NCI-H524 treated with DMSO at 0.1 percent for 48 hours (cell line): ENCODE measurements around the gene ARFRP1.

Source experiments
- DNase-seq: peaks from one replicate; lab custom pipeline; 2025; lab: John Stamatoyannopoulos, UW

ARFRP1 gene

DNA sequence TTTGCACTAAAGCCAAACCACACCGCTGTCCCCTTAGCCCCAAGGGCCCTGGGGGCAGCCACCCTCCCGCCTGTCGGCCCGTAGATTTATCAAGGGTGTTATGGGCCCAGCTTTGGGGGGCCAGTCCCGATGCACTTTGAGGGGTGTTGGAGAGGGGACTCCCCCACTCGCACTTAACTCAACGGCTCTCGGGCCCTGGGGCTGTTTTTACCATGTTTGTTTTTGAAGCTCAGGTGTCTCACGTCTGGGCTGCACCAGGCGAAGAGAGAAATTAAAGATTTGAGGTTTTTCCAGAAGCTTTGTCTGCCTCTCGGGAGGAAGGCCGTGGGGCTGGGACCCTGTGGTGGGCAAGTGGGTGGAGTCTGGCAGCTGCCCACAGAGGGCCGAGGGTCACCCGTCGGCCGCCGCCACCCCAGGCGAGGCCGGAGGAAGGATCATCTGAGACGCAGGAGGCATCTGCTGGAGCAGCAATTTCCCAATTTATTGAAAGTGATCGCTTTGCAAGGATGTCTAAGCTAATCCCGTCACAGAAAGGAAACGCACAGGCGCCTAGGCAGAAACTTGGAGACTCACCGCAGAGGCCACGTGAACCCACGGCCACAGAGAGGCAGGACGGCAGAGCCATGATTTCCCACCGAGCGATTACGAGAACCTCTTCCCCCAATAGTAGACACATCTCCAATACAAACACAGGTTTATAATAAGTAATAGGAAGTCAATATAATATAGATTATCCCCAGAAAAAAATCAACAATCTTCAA, 35.6 kb upstream of the ARFRP1 start:
- no peak for DNase-seq

- DNase-seq = no peak
Measured at GRCh38 chr20:63742381-63743024, 34.7 kb upstream of the ARFRP1 start.

GRCh38 chr20:63741676-63742380, 34.1 kb upstream of the ARFRP1 start:
- DNase-seq = no peak

GRCh38 chr20:63741354-63741675, 33.5 kb upstream of the ARFRP1 start:
- DNase-seq = no peak

- no peak for DNase-seq
Measured at GRCh38 chr20:63740627-63741353, 33.0 kb upstream of the ARFRP1 start.

- DNase-seq = no peak
Measured at GRCh38 chr20:63740070-63740626, 32.4 kb upstream of the ARFRP1 start.

- no peak for DNase-seq
Measured at GRCh38 chr20:63739130-63740069, 31.6 kb upstream of the ARFRP1 start, which contains the start of gene SLC2A4RG. Gene SLC2A4RG (plus strand): TSS chr20:63739776. CDS start chr20:63739913, 137 bp downstream.

- no peak for DNase-seq
Measured at GRCh38 chr20:63738687-63739129, 30.9 kb upstream of the ARFRP1 start.

DNA sequence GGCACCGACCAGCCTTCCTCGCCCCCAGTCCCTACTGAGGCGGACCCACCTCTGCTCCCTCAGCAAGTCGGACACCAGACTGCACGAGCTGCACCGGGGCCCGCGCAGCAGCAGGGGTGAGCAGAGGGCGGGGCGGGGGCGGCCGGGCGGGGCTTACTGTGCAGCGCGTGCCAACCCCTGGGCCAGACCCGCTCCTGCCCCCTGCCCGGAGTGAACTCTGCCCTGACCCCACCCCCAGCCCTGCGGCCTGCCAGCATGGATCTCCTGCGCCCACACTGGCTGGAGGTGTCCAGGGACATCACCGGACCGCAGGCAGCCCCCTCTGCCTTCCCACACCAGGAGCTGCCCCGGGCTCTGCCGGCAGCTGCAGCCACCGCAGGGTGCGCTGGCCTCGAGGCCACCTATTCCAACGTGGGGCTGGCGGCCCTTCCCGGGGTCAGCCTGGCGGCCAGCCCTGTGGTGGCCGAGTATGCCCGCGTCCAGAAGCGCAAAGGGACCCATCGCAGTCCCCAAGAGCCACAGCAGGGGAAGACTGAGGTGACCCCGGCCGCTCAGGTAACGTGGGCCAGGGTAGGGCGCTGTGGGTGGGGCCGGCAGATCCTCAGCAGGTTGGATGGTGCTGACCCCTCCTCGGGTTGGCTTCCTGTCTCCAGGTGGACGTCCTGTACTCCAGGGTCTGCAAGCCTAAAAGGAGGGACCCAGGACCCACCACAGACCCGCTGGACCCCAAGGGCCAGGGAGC, 30.3 kb upstream of the ARFRP1 start:
- DNase-seq = no peak

GRCh38 chr20:63737695-63737944, 29.8 kb upstream of the ARFRP1 start:
- no peak for DNase-seq

- DNase-seq = no peak
Measured at GRCh38 chr20:63736893-63737694, 29.3 kb upstream of the ARFRP1 start.

- no peak for DNase-seq
Measured at GRCh38 chr20:63735859-63736718, 28.3 kb upstream of the ARFRP1 start, which contains the start of gene LIME1. Gene LIME1 (plus strand): TSS chr20:63736664. CDS start chr20:63737550, 886 bp downstream.

DNA sequence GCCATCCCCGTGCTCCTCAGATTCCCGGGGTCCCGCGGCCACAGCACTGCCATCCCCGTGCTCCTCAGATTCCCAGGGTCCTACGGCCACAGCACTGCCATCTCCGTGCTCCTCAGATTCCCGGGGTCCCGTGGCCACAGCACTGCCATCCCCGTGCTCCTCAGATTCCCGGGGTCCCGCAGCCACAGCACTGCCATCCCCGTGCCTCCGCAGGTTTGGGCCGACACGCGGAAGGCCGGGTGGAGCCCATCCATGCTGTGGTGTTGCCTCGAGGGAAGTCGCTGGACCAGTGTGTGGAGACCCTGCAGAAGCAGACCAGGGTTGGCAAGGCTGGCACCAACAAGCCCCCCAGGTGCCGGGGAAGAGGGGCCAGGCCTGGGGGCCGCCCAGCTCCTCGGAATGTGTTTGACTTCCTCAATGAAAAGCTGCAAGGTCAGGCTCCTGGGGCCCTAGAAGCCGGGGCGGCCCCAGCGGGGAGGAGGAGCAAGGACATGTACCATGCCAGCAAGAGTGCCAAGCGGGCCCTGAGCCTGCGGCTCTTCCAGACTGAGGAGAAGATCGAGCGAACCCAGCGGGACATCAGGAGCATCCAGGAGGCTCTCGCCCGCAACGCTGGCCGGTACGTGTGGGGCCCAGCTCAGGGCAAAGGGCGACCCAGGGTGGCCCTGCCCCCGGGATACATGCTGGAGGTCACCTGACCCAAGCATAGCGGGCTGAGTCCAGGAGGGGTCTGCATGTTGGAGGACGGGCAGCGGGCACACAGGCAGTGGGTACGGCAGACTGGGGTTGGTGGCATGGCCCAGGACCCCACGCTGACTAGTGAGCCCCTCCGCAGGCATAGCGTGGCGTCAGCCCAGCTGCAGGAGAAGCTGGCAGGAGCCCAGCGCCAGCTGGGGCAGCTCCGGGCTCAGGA, 27.4 kb upstream of the ARFRP1 start:
- no peak for DNase-seq

GRCh38 chr20:63734111-63734945, 26.6 kb upstream of the ARFRP1 start:
- no peak for DNase-seq

- no peak for DNase-seq
Measured at GRCh38 chr20:63733579-63734081, 25.9 kb upstream of the ARFRP1 start.

DNA sequence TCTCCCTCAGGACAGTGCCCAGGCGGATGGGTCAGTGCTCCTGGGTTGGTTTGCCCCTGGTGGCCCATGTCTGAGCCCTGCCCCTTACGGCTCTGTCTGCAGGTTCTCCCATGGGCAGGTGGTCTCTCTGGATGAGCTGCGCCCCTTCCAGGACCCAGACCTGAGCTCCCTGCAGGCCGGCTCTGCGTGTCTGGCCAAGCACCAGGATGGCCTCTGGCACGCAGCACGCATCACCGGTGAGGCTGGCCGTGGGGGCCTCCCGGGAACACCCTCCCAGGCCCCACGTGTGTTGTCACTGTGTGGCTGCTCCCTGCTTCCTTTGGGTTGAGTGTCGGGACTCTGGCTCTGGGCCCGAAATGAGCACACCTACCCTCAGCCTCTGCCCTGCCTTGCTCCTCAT, 25.3 kb upstream of the ARFRP1 start:
- no peak for DNase-seq
